HEK293 (cell line): ENCODE measurements around the gene FOXO3.

Source experiments
- BCL11A ChIP-seq: fragments of 450-650 bp; formaldehyde crosslinking; IDR thresholded peaks from 2 replicates; pipeline ENCODE4 v1.5.1; 2016; ENCODE audit warnings: low read depth, missing biosample characterization, missing genetic modification characterization
- KLF1 ChIP-seq: fragments of 450-650 bp; formaldehyde crosslinking; IDR thresholded peaks from 2 replicates; pipeline ENCODE4 v1.5.1; 2016; ENCODE audit warnings: missing biosample characterization, missing genetic modification characterization
- KLF16 ChIP-seq: fragments of 450-650 bp; formaldehyde crosslinking; IDR thresholded peaks from 2 replicates; pipeline ENCODE4 v1.5.1; 2017; ENCODE audit warnings: missing biosample characterization, missing genetic modification characterization
- KLF17 ChIP-seq: fragments of 450-650 bp; formaldehyde crosslinking; IDR thresholded peaks from 2 replicates; pipeline ENCODE4 v1.5.1; 2016; ENCODE audit warnings: missing biosample characterization, missing genetic modification characterization
- MZF1 ChIP-seq: fragments of 450-650 bp; formaldehyde crosslinking; IDR thresholded peaks from 2 replicates; pipeline ENCODE4 v1.5.1; 2017; ENCODE audit warnings: missing biosample characterization, missing genetic modification characterization, borderline replicate concordance
- PRDM1 ChIP-seq: fragments of 450-650 bp; formaldehyde crosslinking; IDR thresholded peaks from 2 replicates; pipeline ENCODE4; 2016; ENCODE audit warnings: missing biosample characterization, missing genetic modification characterization
- PRDM4 ChIP-seq: fragments of 450-650 bp; formaldehyde crosslinking; IDR thresholded peaks from 2 replicates; pipeline ENCODE4 v1.5.1; 2017; ENCODE audit warnings: missing biosample characterization, missing genetic modification characterization
- SCRT2 ChIP-seq: fragments of 450-650 bp; formaldehyde crosslinking; IDR thresholded peaks from 2 replicates; pipeline ENCODE4 v1.5.1; 2016; ENCODE audit warnings: missing biosample characterization, missing genetic modification characterization
- TCF7L2 ChIP-seq: IDR thresholded peaks from 2 replicates; pipeline ENCODE4 v1.6.1; 2011; ENCODE audit warnings: low read depth, mild to moderate bottlenecking, inconsistent platforms, low read length, moderate library complexity, borderline replicate concordance
- ZBTB7A ChIP-seq: fragments of 450-650 bp; formaldehyde crosslinking; IDR thresholded peaks from 2 replicates; pipeline ENCODE4 v1.5.1; 2016; ENCODE audit warnings: low read depth, missing biosample characterization, missing genetic modification characterization
- ZFHX2 ChIP-seq: fragments of 450-650 bp; formaldehyde crosslinking; conservative IDR thresholded peaks from 2 replicates; pipeline ENCODE4 v1.5.1; 2016; ENCODE audit warnings: missing biosample characterization, missing genetic modification characterization
- ZFP3 ChIP-seq: fragments of 450-650 bp; formaldehyde crosslinking; IDR thresholded peaks from 2 replicates; pipeline ENCODE4 v1.5.1; 2016; ENCODE audit warnings: low read depth, missing biosample characterization, missing genetic modification characterization
- ZNF114 ChIP-seq: fragments of 450-650 bp; formaldehyde crosslinking; IDR thresholded peaks from 2 replicates; pipeline ENCODE4 v1.5.0; 2017; ENCODE audit warnings: missing biosample characterization, missing genetic modification characterization
- ZNF132 ChIP-seq: fragments of 450-650 bp; formaldehyde crosslinking; IDR thresholded peaks from 2 replicates; pipeline ENCODE4 v1.5.1; 2017; ENCODE audit warnings: missing biosample characterization, missing genetic modification characterization, borderline replicate concordance
- ZNF138 ChIP-seq: fragments of 450-650 bp; formaldehyde crosslinking; IDR thresholded peaks from 2 replicates; pipeline ENCODE4 v1.5.1; 2016; ENCODE audit warnings: missing biosample characterization, missing genetic modification characterization, borderline replicate concordance
- ZNF155 ChIP-seq: fragments of 450-650 bp; formaldehyde crosslinking; IDR thresholded peaks from 2 replicates; pipeline ENCODE4 v1.5.1; 2016; ENCODE audit warnings: missing biosample characterization, missing genetic modification characterization
- ZNF175 ChIP-seq: fragments of 450-650 bp; formaldehyde crosslinking; IDR thresholded peaks from 2 replicates; pipeline ENCODE4 v1.5.1; 2016; ENCODE audit warnings: missing biosample characterization, missing genetic modification characterization
- ZNF184 ChIP-seq: fragments of 450-650 bp; IDR thresholded peaks from 2 replicates; pipeline ENCODE4 v1.5.1; 2018; ENCODE audit warnings: missing biosample characterization, mild to moderate bottlenecking, missing genetic modification characterization
- ZNF280D ChIP-seq: fragments of 450-650 bp; formaldehyde crosslinking; IDR thresholded peaks from 2 replicates; pipeline ENCODE4 v1.5.1; 2016; ENCODE audit warnings: missing biosample characterization, missing genetic modification characterization
- ZNF292 ChIP-seq: fragments of 450-650 bp; formaldehyde crosslinking; IDR thresholded peaks from 2 replicates; pipeline ENCODE4 v1.5.1; 2016; ENCODE audit warnings: low read depth, missing biosample characterization, missing genetic modification characterization, borderline replicate concordance
- ZNF302 ChIP-seq: fragments of 450-650 bp; formaldehyde crosslinking; IDR thresholded peaks from 2 replicates; pipeline ENCODE4 v1.5.1; 2016; ENCODE audit warnings: missing biosample characterization, missing genetic modification characterization, low read depth
- ZNF324 ChIP-seq: fragments of 450-650 bp; formaldehyde crosslinking; IDR thresholded peaks from 2 replicates; pipeline ENCODE4 v1.5.1; 2016; ENCODE audit warnings: missing biosample characterization, missing genetic modification characterization
- ZNF501 ChIP-seq: fragments of 450-650 bp; formaldehyde crosslinking; IDR thresholded peaks from 2 replicates; pipeline ENCODE4 v1.5.1; 2016; ENCODE audit warnings: missing biosample characterization, missing genetic modification characterization
- ZNF530 ChIP-seq: fragments of 450-650 bp; formaldehyde crosslinking; IDR thresholded peaks from 2 replicates; pipeline ENCODE4 v1.5.1; 2016; ENCODE audit warnings: low read depth, missing biosample characterization, missing genetic modification characterization
- ZNF544 ChIP-seq: fragments of 450-650 bp; formaldehyde crosslinking; IDR thresholded peaks from 2 replicates; pipeline ENCODE4 v1.5.0; 2017; ENCODE audit warnings: missing biosample characterization, missing genetic modification characterization
- ZNF585B ChIP-seq: fragments of 450-650 bp; formaldehyde crosslinking; IDR thresholded peaks from 2 replicates; pipeline ENCODE4 v1.5.1; 2016; ENCODE audit warnings: missing biosample characterization, missing genetic modification characterization
- ZNF600 ChIP-seq: fragments of 450-650 bp; formaldehyde crosslinking; IDR thresholded peaks from 2 replicates; pipeline ENCODE4 v1.5.1; 2016; ENCODE audit warnings: missing biosample characterization, missing genetic modification characterization
- ZNF707 ChIP-seq: fragments of 450-650 bp; formaldehyde crosslinking; IDR thresholded peaks from 2 replicates; pipeline ENCODE4 v1.5.1; 2016; ENCODE audit warnings: missing biosample characterization, missing genetic modification characterization
- ZNF768 ChIP-seq: fragments of 450-650 bp; formaldehyde crosslinking; IDR thresholded peaks from 2 replicates; pipeline ENCODE4 v1.5.1; 2018; ENCODE audit warnings: missing biosample characterization, mild to moderate bottlenecking, missing genetic modification characterization
- ZNF830 ChIP-seq: fragments of 450-650 bp; IDR thresholded peaks from 2 replicates; pipeline ENCODE4 v1.5.0; 2018; ENCODE audit warnings: missing biosample characterization, missing genetic modification characterization, low read depth, mild to moderate bottlenecking, moderate library complexity
- ZNF837 ChIP-seq: fragments of 450-650 bp; formaldehyde crosslinking; IDR thresholded peaks from 2 replicates; pipeline ENCODE4 v1.5.1; 2016; ENCODE audit warnings: missing biosample characterization, missing genetic modification characterization
- ZNF843 ChIP-seq: fragments of 450-650 bp; formaldehyde crosslinking; IDR thresholded peaks from 2 replicates; pipeline ENCODE4 v1.5.1; 2016; ENCODE audit warnings: missing biosample characterization, missing genetic modification characterization
- ZSCAN16 ChIP-seq: fragments of 450-650 bp; formaldehyde crosslinking; IDR thresholded peaks from 2 replicates; pipeline ENCODE4 v1.5.1; 2016; ENCODE audit warnings: missing biosample characterization, missing genetic modification characterization
- ZSCAN23 ChIP-seq: fragments of 450-650 bp; formaldehyde crosslinking; IDR thresholded peaks from 2 replicates; pipeline ENCODE4 v1.5.1; 2016; ENCODE audit warnings: missing biosample characterization, missing genetic modification characterization
- TF ChIP-seq, protein P1 (sequence below): fragments of 450-650 bp; formaldehyde crosslinking; IDR thresholded peaks from 2 replicates; pipeline ENCODE4 v1.5.1; 2017; ENCODE audit warnings: missing biosample characterization, mild to moderate bottlenecking, missing genetic modification characterization, moderate library complexity

Gene FOXO3

DNA sequence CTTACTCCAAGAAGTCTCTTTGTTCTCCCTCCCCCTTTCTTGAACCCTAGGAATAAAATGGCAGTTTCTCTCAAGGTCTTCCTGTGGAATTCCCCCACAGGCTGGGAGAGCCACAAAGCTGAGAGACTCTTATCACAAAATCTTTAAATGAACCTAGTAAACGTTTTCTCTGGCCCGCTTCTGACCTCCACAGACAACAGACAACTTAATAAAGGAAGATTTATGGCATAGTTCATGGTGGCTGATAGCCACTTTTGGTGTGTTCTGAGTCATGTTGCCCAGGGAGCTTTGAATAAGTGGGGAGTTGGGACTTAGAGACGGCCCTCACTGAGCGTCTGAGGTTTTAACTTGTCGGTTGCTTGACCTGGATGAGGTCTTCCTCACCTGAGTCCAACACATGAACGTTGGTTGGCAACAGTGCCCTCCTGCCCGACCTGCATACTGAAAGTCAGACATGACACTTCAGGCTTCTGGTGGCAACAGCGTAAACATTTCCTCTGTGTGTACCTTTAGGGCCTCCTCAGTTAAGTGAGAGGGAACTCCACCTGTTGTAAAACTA is 124.1 kb downstream of the FOXO3 start (continued):
- TF ChIP-seq ZNF324 (peak; percentile 47; the same call in 1 of the 2 replicates), PRDM1 (tag by site-specific recombination) (peak; percentile 37; the same call in 1 of the 2 replicates), ZFP3 (no peak), KLF1 (tag by site-specific recombination) (no peak), ZNF184 (tag by site-specific recombination) (0 out of 2 replicates have a peak, but pooled peaks have one; percentile 8), ZNF544 (tag by site-specific recombination) (no peak), ZNF585B (no peak), ZSCAN23 (tag by site-specific recombination) (no peak), KLF17 (tag by site-specific recombination) (no peak), ZNF280D (tag by site-specific recombination) (no peak), ZNF155 (tag by site-specific recombination) (no peak), ZNF837 (tag by site-specific recombination) (no peak), ZNF132 (no peak), SCRT2 (tag by site-specific recombination) (peak; percentile 68), ZNF707 (tag by site-specific recombination) (no peak), ZNF600 (tag by site-specific recombination) (peak; percentile 56), ZNF302 (tag by site-specific recombination) (no peak), ZNF138 (tag by site-specific recombination) (no peak), ZBTB7A (tag by site-specific recombination) (no peak), TCF7L2 (peak; percentile 75; the same call in 1 of the 2 replicates), ZNF843 (peak; percentile 82), MZF1 (tag by site-specific recombination) (peak; percentile 80), ZSCAN16 (tag by site-specific recombination) (no peak), ZNF292 (tag by site-specific recombination) (no peak), ZNF501 (peak; percentile 47; the same call in 1 of the 2 replicates), KLF16 (tag by site-specific recombination) (no peak), BCL11A (tag by site-specific recombination) (no peak), ZNF830 (no peak), ZNF175 (tag by site-specific recombination) (no peak), ZNF768 (tag by site-specific recombination) (no peak), ZNF114 (tag by site-specific recombination) (no peak), PRDM4 (tag by site-specific recombination) (peak; percentile 95), ZFHX2 (tag by site-specific recombination) (no peak), ZNF530 (no peak)
- TF ChIP-seq, protein P1, sequence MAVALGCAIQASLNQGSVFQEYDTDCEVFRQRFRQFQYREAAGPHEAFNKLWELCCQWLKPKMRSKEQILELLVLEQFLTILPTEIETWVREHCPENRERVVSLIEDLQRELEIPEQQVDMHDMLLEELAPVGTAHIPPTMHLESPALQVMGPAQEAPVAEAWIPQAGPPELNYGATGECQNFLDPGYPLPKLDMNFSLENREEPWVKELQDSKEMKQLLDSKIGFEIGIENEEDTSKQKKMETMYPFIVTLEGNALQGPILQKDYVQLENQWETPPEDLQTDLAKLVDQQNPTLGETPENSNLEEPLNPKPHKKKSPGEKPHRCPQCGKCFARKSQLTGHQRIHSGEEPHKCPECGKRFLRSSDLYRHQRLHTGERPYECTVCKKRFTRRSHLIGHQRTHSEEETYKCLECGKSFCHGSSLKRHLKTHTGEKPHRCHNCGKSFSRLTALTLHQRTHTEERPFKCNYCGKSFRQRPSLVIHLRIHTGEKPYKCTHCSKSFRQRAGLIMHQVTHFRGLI (tag by site-specific recombination): peak; percentile 25; the same call in 1 of the 2 replicates
